GM18861 (cell line): ENCODE results near the gene TTC39B.

Source experiments
- ATAC-seq: cut with Tn5 transposase; IDR thresholded peaks from one replicate; pipeline ENCODE4 v1.9.1; 2021; ENCODE audit not compliant: unreplicated experiment

The TTC39B gene

GRCh38 chr9:15187589-15187988, 119.4 kb downstream of the TTC39B start:
- no peak for ATAC-seq

- no peak for ATAC-seq
Measured at GRCh38 chr9:15182730-15183129, 124.3 kb downstream of the TTC39B start.

DNA sequence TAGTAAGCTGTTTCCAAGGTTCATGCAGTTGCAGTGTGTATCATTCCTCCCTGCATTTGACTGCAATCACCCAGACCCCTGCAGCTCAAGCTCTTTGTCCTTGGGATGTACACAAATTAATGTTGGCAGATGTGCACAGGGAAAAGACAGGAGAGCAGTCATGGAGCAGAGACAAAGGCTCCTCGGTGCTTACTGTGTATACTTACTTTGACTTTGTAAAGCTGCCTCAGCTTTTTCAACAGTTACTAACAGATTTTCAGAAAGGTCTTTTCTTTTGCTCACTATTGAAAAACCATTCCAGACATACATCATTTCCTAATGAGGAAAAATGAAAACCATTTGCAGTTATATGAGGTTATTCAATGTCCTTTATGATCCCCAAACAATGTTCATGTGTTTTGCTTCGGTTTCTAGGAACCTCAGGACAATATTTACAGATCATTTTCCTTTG, 124.9 kb downstream of the TTC39B start:
- ATAC-seq, result no peak

DNA sequence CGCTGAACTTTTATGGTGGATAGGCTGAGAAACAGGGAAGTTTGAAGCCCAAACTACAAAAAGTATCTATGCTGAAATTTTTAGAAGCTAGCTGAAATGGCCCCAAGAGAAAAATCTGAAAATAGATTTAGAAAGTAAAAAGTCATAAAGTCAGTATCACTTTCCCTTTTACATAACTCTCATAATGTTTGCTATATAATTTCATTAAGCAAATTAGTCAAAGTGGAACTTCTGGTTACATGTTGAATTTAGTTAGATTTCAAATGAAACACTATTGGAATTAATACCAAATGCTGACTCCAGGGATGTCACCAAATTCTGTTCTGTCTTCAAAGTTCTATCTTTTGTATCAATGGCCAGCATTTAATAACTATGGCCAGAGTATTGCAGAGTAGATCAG, 126.9 kb downstream of the TTC39B start:
- ATAC-seq, result no peak

DNA sequence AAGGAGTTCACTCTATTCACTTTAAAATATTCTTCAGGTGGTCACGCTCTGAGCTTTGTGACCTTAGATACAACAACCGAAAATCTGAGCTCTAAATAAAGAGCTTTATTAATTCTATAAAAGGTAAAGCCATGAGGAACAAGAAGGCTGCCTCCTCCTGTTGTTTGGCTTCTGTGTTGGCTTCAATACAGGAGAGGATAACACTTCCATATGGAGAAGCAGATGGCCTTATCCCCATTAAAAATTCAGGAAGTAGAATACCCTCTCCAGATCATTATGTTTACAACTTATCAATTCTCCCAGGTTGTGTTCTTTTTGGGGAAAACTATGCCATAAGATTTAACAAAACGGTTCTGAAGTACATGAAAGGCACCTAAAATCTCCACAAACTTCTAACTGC, 128.4 kb downstream of the TTC39B start:
- ATAC-seq, result no peak

GRCh38 chr9:15176836-15177235, 130.2 kb downstream of the TTC39B start:
- no peak for ATAC-seq

DNA sequence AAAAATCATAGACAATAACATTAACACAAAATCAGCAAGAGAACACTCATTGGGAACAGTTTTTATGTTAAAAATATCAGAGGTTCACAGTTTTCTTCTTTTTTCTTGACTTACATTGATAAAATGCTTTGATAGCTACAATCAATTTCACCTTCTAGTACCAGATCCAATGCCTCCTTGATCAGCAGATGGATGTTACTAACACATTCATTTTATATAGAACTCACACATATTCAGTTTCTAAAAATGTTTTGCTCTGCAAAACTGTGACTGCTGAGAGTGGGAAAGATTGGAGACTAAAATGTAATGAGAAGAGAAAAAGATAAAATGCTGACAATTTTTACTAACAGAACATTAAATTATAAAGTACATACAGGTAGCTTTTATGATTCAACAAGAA, 143.1 kb downstream of the TTC39B start:
- no peak for ATAC-seq

- ATAC-seq, result no peak
Measured at GRCh38 chr9:15161753-15162152, 145.3 kb downstream of the TTC39B start.

GRCh38 chr9:15160673-15161072, 146.3 kb downstream of the TTC39B start:
- ATAC-seq, result no peak

DNA sequence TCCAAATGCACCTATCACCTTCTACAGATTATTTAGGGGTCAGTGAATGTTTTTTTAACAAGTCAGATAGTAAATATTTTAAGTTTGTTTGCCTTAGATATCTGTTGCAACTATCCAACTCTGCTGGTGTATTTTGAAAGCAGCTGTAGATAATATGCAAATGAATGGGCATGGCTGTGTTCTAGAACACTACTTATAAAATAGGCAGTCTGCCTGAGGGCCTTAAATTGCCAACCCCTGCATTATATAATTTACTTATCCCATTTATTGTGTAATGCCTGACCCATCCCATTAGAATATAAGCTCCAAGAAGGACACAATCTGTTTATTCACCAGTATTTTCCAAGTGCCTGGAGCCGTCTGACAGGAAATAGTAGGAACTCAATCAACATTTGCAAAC, 149.0 kb downstream of the TTC39B start:
- no peak for ATAC-seq

GRCh38 chr9:15157381-15157780, 149.6 kb downstream of the TTC39B start:
- ATAC-seq, result no peak

DNA sequence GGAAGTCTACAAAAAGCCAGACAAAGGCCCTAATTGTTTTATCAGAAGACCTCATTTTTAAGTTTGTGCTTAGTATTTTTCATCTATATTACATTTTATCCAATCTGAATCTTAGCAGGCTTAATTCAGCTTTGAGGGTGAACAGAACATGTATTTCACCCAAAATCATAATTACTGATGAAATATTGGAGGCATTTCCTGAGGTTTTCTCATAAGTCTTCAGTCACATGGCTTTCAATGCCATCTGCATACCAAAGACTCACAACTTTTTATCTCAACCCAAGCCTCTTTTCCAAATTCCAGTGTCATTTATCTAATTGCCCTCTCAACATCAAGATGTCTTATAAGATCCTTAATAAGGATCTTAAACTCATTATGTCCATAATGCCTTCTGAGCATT, 150.8 kb downstream of the TTC39B start:
- no peak for ATAC-seq

DNA sequence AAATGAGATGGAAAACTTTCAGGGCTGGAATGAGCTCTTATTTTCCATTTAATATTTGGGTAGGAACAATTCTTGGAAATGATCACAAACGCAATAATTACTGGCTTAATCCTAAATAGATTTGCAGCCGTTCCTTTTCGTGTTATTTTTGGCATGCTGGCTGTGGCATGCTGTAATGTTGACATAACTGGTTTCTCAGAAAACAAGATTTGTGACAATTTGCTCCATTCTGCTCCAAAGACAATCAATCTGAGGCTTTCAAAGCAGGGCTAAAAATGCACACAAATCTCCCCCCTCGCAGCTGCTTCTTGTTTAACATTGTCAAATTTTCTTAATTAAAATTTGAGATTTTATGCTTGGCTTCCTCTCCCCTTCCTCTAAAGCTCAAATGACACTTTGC, 151.2 kb downstream of the TTC39B start:
- no peak for ATAC-seq

- ATAC-seq, result no peak
Measured at GRCh38 chr9:15155323-15155722, 151.7 kb downstream of the TTC39B start.

GRCh38 chr9:15154677-15155076, 152.3 kb downstream of the TTC39B start:
- ATAC-seq, result no peak

GRCh38 chr9:15153961-15154360, 153.1 kb downstream of the TTC39B start:
- no peak for ATAC-seq

- ATAC-seq, result no peak
Measured at GRCh38 chr9:15150939-15151338, 156.1 kb downstream of the TTC39B start.

GRCh38 chr9:15149450-15149849, 157.6 kb downstream of the TTC39B start:
- ATAC-seq, result no peak

- ATAC-seq, result no peak
Measured at GRCh38 chr9:15146268-15146700, 160.7 kb downstream of the TTC39B start.

DNA sequence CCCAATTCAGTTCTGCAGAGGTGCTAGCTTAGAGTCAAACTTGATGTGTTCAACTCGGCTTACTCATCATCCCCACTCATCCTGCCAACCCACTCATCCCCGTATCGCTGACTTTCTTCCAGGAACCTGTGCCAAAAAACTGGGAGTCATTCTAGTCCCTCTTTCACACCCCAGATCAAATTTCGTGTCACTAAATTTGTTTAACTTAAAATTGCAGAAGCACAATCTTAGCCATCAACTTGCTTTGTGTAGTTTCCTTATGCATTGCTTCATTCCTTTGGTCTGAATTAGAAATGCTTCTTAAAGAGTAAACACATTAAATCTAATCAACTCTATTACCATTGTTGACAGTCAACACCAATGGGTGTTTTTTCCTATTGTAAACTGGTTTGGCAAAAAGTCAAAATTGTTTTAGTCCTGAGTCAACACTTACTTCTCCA, 162.4 kb downstream of the TTC39B start:
- ATAC-seq, result no peak

DNA sequence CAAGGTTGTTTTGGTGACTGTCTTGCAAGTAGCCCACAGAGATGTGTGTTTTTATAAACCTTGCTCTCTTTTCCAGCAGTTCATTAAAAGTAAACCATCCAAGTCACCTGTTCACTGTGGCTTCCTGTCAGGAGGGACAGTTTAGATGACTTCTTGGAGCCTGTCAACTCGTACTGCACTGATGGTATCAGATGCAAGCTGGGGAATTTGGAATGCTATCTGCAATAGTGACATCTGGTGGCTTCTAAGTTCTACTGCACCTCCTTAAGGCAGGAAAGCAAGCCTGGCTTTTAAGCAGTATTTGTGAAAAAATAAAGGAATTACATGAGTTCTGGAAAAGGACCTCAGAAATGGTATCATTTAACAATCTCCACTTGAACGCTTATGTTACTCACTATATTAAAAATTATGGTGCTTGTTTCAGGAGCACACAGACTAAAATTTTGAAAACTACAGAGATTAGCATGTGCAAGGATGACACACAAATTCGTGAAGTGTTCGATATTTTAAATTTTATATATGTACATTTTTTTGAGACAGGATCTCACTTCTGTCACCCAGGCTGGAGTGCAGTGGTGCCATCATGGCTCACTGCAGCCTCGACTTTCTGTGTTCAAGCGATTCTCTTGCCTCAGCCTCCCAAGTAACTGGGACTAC, 164.0 kb downstream of the TTC39B start:
- peak; percentile 91 for ATAC-seq

- ATAC-seq, result no peak
Measured at GRCh38 chr9:15140051-15140450, 167.0 kb downstream of the TTC39B start.

GRCh38 chr9:15139469-15139868, 167.5 kb downstream of the TTC39B start:
- no peak for ATAC-seq
